Gastroesophageal sphincter (tissue), 4 donors: ENCODE data around the gene IL7R. TPM values are rescaled to one million over a fixed set of nuclear protein-coding genes. Genes with fewer than 3 reads are reported as not detected.

ENCODE experiments used
- ATAC-seq: fragments of 150-250 bp; one replicate; pipeline ENCODE4 v1.9.1; 2016; ENCODE audit warnings: mild to moderate bottlenecking, moderate library complexity
- H3K27ac ChIP-seq, 4 donors: fragments of 200-600 bp; sonication (generic) in 3 of 4; 1 replicate in 3 of 4; 2 replicates in 1 of 4; pipeline ENCODE4 v1.5.1; 2016 to 2019
- H3K27me3 ChIP-seq: fragments of 200-600 bp; sonication (generic); one replicate; pipeline ENCODE4 v1.5.1; 2019
- H3K36me3 ChIP-seq, 2 donors: fragments of 200-600 bp; sonication (generic); one replicate each; pipeline ENCODE4 v1.5.1; 2019; ENCODE audit warnings: control low read depth in 1 of 2
- H3K4me1 ChIP-seq, 3 donors: fragments of 200-600 bp; sonication (generic); 1 replicate in 2 of 3; 2 replicates in 1 of 3; pipeline ENCODE4 v1.5.1; 2016 to 2019; ENCODE audit warnings: control low read depth in 2 of 3
- H3K4me3 ChIP-seq, 2 donors: fragments of 200-600 bp; sonication (generic); one replicate each; pipeline ENCODE4 v1.5.1; 2019; ENCODE audit warnings: mild to moderate bottlenecking in 1 of 2, moderate library complexity in 1 of 2
- H3K9me3 ChIP-seq, 3 donors: fragments of 200-600 bp; sonication (generic); one replicate each; pipeline ENCODE4 v1.5.1; 2017 to 2019; ENCODE audit warnings: control low read depth in 2 of 3
- CTCF ChIP-seq, 4 experiments: fragments of 200-600 bp in 2 of 4; fragments of 450-650 bp in 2 of 4; sonication (generic) in 1 of 4; IDR thresholded peaks; one replicate each; pipeline ENCODE4 v1.5.1; 2017 to 2019; ENCODE audit warnings: antibody characterized with exemption in 4 of 4, mild to moderate bottlenecking in 2 of 4, moderate library complexity in 2 of 4
- EP300 ChIP-seq: sonication (generic); formaldehyde crosslinking; IDR thresholded peaks from one replicate; pipeline ENCODE4 v1.6.1; 2017; ENCODE audit warnings: antibody characterized with exemption, mild to moderate bottlenecking
- POLR2A ChIP-seq, 2 donors: fragments of 450-650 bp; IDR thresholded peaks; one replicate each; pipeline ENCODE4 v1.6.1; 2017; ENCODE audit warnings: antibody characterized with exemption in 2 of 2, mild to moderate bottlenecking in 2 of 2, moderate library complexity in 1 of 2
- POLR2AphosphoS5 ChIP-seq: sonication (generic); formaldehyde crosslinking; IDR thresholded peaks from one replicate; pipeline ENCODE4 v1.6.1; 2017; ENCODE audit warnings: antibody characterized with exemption
- WGBS, 2 donors: methylation state at CpG; one replicate each; pipeline ENCODE4 v1.1.5; 2018; ENCODE audit warnings: low coverage in 1 of 2; 5-methylcytosine and 5-hydroxymethylcytosine counted together
- total RNA-seq, 4 donors: library from RNA; depleted of rRNA; stranded (reverse); fragments of >200 nt; gene quantifications; one replicate each; pipeline ENCODE4 v1.1.0, GENCODE V29; 2016

Gene IL7R
- total RNA-seq, 4 donors from 2014 or later: 1.1 to 10.1 (median 4.0) TPM

- 67 to 88% methylated on average over 1 to 4 of the region's 5 CpGs for WGBS, 2 donors
- no peaks in the 10 kb centered on the region for H3K4me1 ChIP-seq
- no peak overlapping the region for H3K27ac ChIP-seq
Observed at GRCh38 chr5:35869685-35870277, 13.1 kb downstream of the IL7R start.

GRCh38 chr5:35870605-35871004 lies 13.9 kb downstream of the IL7R start:
- TF ChIP-seq POLR2AphosphoS5 (no peak), EP300 (no peak), POLR2A (IDR thresholded peaks at IDR 0.05) (no peak), CTCF (IDR thresholded peaks at IDR 0.05) (no peak)
- no peaks in the 10 kb centered on the region for H3K27me3 ChIP-seq
- WGBS, 2 donors: 98 to 100% methylated on average over 1 to 4 of the region's 4 CpGs
- no peak overlapping the region for H3K4me3 ChIP-seq
- H3K9me3 ChIP-seq: no peaks in the 10 kb centered on the region
- H3K27ac ChIP-seq: no peak overlapping the region
- no peaks in the 10 kb centered on the region for H3K36me3 ChIP-seq
- no peak for ATAC-seq
- no peaks in the 10 kb centered on the region for H3K4me1 ChIP-seq

More at GRCh38 chr5:35869685-35870277, 13.1 kb downstream of the IL7R start:
- Histone ChIP-seq H3K27me3 (no peaks in the 10 kb centered on the region), H3K9me3 (no peaks in the 10 kb centered on the region), H3K36me3 (no peaks in the 10 kb centered on the region), H3K4me3 (no peak overlapping the region)
- ATAC-seq: no peak
- TF ChIP-seq EP300 (no peak), POLR2AphosphoS5 (no peak), CTCF (IDR thresholded peaks at IDR 0.05) (no peak), POLR2A (IDR thresholded peaks at IDR 0.05) (no peak)

- Histone ChIP-seq H3K36me3 (no peaks in the 10 kb centered on the region), H3K4me3 (no peak overlapping the region), H3K27ac (no peak overlapping the region), H3K9me3 (no peaks in the 10 kb centered on the region), H3K4me1 (no peaks in the 10 kb centered on the region), H3K27me3 (no peaks in the 10 kb centered on the region)
- TF ChIP-seq POLR2A (IDR thresholded peaks at IDR 0.05) (no peak), EP300 (no peak), CTCF (IDR thresholded peaks at IDR 0.05) (no peak), POLR2AphosphoS5 (no peak)
- no peak for ATAC-seq
- WGBS, 2 donors: 50% methylated on average over 2 of the region's 2 CpGs; no CpG with 5 or more reads in 1 of the 2 donors
Observed at GRCh38 chr5:35876454-35876853, 19.8 kb downstream of the IL7R start.

- no peak for ATAC-seq
- WGBS, 2 donors: 46 to 54% methylated on average over 2 of the region's 3 CpGs
- Histone ChIP-seq H3K9me3 (no peaks in the 10 kb centered on the region), H3K36me3 (no peaks in the 10 kb centered on the region), H3K4me3 (no peak overlapping the region), H3K27me3 (no peaks in the 10 kb centered on the region), H3K27ac (no peak overlapping the region), H3K4me1 (no peaks in the 10 kb centered on the region)
- TF ChIP-seq POLR2A (IDR thresholded peaks at IDR 0.05) (no peak), CTCF (IDR thresholded peaks at IDR 0.05) (no peak), POLR2AphosphoS5 (no peak), EP300 (no peak)
Observed at GRCh38 chr5:35876922-35877321, 20.2 kb downstream of the IL7R start.

GRCh38 chr5:35877655-35878054 lies 21.0 kb downstream of the IL7R start:
- H3K9me3 ChIP-seq: no peaks in the 10 kb centered on the region
- H3K27me3 ChIP-seq: no peaks in the 10 kb centered on the region
- no peak overlapping the region for H3K4me3 ChIP-seq
- ATAC-seq: no peak
- H3K27ac ChIP-seq: no peak overlapping the region
- 65 to 92% methylated on average over 2 of the region's 2 CpGs for WGBS, 2 donors
- no peaks in the 10 kb centered on the region for H3K36me3 ChIP-seq
- H3K4me1 ChIP-seq: no peaks in the 10 kb centered on the region
- no peak for TF ChIP-seq POLR2A (IDR thresholded peaks at IDR 0.05)
- no peak for TF ChIP-seq POLR2AphosphoS5
- no peak for TF ChIP-seq EP300
- no peak for TF ChIP-seq CTCF (IDR thresholded peaks at IDR 0.05)
